Skin of body (tissue), 2 donors: ENCODE data around the gene SNAPC3. TPM values are rescaled to one million over a fixed set of nuclear protein-coding genes. Genes with fewer than 3 reads are reported as not detected.
A peak's percentile ranks its signal among the peaks of the same experiment; 100 is the strongest.
"Not testable (repeated sequence)": the region's sequence is repeated elsewhere in the genome, so short reads cannot be mapped to it uniquely, and the experiment has no call there.

ENCODE experiments used
- DNase-seq: peaks from one replicate; lab custom pipeline; 2025; lab: John Stamatoyannopoulos, UW
- total RNA-seq: library from RNA; depleted of rRNA; stranded (reverse); fragments of >200 nt; gene quantifications from one replicate; pipeline ENCODE4 v1.2.3, GENCODE V29; 2014

The SNAPC3 gene
- total RNA-seq, 1 donor from 2014 or later, result 40.2 TPM

DNA sequence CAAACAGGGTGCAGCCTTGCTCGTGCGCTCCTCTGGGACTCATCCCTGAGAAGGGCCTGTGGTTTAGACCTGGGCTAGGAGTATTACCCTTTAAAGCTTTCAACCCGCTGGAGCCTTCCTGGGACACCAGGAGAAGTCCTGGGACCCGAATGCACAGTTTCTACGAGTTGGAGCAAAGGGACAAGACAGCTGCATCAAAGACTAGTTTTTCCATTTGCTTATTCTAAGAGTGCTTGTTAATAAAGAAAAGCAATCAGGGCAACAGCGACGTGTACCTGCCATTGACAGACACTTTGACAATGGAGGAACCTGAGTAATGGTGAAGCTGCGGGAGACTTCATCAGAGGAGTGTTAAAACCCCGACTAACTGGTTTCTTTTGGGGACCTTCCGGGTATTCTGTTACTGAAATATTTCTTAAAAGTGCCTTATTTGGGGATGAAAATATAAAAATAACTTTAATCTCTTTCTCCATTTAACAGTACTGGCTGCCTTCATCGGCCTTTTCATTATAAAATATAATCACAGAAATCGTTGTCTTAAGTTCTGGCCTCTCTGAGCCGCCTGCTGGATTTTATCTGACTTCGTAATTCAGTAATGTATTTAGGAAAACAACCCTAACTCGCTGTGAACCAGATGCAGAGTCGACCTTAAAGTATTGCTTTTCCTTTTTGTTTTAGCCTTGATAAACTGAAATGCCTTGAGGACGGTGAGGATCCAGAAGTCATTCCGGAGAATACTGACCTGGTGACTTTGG is 732 bp downstream of the SNAPC3 start:
- peak; percentile 30 for DNase-seq

DNA sequence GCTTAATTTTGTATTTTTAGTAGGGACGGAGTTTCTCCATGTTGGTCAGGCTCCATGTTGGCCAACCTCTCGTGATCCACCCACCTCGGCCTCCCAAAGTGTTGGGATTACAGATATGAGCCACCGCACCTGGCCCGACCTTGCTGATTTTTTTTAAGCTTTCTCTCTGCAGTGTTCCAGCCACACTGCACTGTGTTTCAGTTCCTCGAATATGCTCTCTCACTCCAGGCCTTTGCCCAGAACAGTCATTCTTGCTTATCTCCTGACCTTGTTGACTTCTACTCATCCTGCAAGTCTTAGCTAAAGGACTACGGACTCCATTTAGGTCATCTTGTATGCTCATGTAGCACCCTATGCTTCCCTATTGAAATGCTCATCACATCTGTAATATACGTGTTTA is 3.3 kb downstream of the SNAPC3 start:
- no peak for DNase-seq

DNA sequence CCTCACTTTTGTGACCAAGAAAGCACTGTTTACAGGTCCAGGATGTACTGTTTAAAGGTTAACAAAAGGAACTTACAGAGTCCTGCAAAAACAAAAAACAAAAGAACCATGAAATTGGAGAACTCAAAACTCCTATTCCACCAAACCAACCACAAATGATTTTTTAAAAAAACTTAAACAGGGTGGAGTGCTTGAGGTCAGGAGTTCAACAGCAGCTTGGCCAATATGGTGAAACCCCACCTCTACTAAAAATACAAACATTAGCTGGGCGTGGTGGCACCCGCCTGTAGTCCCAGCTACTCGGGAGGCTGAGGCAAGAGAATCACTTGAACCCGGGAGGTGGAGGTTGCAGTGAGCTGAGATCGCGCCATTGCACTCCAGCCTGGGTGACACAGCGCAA is 5.0 kb downstream of the SNAPC3 start:
- not testable (repeated sequence) for DNase-seq

DNA sequence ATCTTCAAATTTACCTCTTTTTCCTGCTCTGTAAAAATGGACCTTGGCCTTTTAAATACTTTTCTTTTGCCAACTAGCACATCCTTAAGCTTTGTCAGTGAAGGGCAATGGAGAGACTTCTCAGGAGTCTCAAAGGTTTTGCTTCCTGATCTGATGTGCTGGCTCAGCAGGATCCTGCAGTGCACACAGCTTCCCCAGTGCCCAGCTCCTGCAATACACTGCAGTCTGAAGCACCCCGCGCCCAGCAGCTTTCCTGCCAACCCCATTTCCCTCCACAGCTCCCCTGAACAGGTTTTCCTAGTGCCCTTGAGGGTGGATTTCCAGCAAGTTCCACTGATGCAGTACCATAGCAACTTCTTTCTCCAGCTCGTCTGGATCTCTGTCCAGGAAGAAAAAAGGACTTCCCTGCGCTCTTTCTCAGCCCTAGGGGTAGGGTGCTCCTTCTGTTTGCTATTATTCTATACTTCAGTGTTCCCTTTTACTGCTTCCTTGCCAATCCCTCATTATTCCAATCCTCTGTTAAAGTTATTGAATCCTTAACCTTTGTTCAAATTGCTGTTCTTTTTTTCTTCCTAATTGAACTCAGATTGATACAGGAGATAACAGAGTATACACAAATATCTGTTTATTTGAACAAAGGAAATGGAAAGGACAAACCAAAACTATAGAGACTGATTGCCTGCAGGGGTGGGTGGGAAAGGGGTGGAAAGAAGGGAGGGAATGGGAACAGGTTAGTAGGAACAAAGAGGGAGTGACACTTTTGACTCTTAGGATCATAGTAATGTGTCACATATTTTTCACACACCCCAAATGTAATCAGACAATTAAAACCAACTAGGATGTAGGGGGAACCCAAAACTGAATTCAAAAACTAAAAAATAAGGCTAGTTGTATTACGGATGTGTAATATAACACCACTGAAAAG is 8.5 kb downstream of the SNAPC3 start:
- no peak for DNase-seq

DNA sequence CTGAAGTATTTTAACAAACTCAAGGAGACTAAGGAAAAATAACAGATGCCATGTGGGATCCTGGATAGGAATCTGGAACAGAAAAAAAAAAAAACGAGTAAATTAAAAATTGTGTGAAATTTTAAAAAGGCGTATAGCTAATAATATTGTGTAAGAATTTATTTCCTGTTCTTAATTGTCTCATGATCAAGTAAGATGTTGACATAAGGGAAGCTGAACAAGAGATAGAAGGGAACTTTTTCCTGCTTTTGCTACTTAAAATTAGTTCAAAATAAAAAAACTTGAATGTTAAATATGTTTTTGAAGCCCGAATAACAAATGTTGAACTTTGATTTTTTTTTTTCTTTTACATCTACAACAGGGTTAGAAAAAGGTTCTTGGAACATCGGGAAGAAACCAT is 10.5 kb downstream of the SNAPC3 start:
- DNase-seq, result no peak

DNA sequence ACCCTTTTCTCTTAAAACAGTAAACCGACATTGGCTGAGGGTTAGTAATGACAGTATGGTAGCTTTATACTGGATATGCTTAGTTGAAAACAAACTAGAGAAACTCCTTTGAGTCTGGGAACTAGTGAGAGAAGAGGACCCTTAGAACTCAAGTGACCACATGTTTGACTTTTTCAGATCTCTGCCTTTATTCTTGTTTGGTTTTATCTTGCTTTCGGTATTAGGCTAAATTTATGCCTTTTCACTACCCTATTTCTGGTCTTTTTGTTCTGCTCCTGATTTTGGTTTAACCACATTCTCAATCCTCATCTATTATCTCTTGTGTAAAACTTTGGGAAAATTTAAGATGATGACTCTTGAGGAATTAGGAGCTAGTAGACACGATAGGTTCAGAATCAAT is 11.0 kb downstream of the SNAPC3 start:
- no peak for DNase-seq

DNA sequence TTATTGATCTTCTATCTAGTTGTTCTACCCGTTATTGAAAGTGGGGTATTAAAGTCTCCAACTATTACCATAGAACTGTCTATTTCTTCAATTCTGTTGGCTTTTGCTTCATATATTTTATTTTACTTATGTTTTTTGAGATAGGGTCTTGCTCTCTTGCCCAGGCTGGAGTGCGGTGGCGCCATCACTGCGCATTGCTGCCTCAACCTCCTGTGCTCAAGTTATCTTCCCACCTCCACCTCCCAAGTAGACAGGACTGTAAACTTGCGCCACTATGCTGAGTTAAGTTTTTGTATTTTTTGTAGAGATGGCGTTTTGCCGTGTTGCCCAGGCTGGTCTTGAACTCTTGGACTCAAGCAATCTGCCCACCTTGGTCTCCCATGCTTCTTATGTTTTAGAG is 16.2 kb downstream of the SNAPC3 start:
- DNase-seq, result no peak

DNA sequence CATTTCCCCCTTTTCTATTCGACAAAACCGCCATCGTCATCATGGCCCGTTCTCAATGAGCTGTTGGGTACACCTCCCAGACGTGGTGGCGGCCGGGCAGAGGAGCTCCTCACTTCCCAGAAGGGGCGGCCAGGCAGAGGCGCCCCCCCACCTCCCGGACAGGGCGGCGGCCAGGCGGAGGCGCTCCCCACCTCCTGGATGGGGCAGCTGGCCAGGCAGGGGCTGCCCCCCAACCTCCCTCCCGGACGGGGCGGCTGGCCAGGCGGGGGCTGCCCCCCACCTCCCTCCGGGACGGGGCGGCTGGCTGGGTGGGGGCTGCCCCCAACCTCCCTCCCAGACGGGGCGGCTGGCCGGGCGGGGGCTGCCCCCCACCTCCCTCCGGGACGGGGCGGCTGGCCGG is 19.2 kb downstream of the SNAPC3 start:
- DNase-seq, result not testable (repeated sequence)

DNA sequence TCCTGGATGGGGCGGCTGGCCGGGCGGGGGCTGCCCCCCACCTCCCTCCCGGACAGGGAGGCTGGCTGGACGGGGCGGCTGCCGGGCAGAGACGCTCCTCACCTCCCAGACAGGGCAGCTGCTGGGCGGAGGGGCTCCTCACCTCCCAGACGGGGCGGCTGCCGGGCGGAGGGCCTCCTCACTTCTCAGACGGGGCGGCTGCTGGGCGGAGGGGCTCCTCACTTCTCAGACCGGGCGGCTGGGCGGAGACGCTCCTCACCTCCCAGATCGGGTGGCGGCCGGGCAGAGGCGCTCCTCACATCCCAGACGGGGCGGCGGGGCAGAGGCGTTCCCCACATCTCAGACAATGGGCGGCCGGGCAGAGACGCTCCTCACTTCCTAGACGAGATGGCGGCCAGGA is 19.6 kb downstream of the SNAPC3 start:
- DNase-seq, result not testable (repeated sequence)

DNA sequence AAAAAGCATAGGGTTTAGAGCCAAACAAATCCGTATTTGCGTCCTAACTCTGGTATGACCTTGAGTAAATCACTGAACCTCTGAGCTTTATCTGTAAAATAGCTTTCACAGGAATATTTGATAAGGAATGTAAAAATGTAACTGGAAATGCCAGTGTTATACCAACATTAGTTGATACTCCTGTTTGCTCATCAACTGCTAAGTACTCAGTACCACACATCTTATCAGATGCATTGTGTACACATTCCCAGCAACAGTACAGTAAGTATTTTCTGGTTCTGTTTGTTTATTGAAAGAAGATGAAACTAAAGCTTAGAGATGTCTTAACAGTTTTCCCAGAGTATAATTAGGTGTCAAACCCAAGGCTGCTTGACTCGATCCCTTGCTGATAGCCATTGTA is 21.5 kb downstream of the SNAPC3 start:
- no peak for DNase-seq

DNA sequence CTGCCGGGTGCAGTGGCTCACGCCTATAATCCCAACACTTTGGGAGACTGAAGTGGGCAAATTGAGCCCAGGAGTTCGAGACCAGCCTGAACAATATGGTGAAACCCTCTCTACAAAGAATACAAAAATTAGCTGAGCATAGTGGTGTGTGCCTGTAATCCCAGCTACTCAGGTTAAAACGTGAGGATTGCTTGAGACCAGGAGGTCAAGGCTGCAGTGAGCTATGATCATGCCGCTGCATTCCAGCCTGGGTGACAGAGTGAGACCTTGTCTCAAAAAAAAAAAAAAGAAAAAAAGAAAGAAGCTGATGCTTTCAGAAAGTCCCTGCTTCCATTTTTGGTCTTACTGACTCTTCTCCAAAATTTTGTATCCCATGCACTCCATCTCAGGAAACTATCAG is 31.3 kb downstream of the SNAPC3 start:
- DNase-seq, result no peak

DNA sequence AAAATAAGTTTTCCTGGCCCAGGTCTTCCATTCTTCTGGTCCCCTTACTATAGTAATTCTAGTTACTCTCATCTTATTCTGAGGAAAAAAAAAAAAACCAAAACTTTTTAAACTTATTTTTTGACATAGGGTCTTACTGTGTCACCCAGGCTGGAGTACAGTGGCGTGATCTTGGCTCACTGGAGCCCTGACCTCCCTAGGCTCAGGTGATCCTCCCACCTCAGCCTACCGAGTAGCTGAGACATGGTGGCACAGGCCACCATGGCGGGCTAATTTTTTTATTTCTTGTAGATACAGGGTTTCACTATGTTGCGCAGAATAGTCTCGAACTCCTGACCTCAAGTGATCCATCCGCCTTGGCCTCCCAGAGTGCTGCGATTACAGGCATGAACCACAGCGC is 38.4 kb downstream of the SNAPC3 start:
- no peak for DNase-seq

DNA sequence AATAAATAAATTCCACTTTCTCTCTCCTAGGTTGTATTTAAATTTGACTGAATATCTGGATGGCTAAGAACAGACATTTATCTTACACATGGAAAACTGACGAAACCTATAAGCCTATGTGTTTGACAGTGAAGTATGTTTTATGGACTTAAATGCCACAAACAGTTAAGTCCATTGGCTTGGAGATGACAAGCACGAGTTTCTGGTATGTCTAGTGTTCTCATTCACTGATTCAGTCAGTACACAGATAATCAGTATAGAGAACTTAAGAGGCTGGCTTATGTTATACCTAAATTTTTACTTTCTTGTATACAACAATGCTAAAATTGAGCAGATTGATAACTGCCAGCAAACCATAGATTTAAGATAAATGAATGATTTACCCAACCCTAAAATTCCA is 38.9 kb downstream of the SNAPC3 start:
- DNase-seq, result no peak

DNA sequence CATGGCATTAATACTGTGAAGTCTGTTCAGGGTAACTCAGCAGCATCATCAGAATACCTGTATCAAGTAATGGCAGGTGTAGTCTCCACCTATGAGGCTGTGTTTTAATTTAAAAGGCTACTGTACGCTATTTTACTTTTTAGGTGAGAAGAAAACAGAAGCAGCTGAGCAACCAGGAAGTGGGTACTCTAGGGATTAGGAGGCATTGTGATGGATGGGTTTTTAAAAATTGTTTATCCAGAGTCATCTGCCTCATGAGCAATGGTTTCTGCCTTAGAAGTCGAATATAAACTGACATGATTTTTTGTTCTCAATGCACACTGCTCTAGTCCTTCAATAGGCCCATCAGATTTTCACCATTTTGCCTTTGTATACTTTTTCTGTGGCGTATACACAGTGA is 45.5 kb downstream of the SNAPC3 start:
- no peak for DNase-seq

DNA sequence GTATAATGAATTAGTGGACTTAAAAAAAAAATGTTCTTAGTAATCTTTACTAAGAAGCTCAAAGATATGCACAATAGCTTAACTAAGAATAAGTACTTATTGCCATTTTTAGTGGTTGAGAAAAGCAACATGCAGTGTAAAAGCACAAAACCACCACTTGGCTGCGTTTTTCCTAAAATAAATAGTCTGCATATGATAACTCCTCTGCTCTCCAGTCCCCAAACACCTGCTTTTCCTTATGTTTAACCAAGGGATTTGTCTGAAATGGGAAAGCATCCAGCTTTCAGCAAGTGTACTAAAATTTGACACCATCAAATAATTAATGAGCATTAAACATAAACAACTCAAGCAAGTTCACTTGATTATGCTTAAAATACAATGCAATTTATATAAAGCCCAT is 46.7 kb downstream of the SNAPC3 start:
- DNase-seq, result no peak

DNA sequence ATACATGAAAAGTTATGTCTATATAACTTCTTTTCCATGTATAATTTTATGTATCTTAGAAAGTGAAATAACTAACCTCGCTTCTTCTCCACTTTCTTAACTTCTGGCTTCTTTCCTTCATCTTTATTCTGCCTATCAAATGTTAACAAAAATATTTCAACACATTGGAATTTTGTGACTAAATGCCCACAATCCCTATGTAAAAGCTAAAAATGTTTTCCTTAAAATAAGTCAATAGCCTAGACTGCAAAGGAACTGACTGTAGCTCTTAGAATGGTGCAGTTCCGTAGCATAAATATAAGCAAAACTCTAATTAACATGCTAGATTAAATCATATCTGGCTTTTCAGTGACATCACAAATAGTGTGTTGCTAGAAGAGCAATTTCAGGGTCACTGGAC is 47.2 kb downstream of the SNAPC3 start:
- DNase-seq, result no peak

DNA sequence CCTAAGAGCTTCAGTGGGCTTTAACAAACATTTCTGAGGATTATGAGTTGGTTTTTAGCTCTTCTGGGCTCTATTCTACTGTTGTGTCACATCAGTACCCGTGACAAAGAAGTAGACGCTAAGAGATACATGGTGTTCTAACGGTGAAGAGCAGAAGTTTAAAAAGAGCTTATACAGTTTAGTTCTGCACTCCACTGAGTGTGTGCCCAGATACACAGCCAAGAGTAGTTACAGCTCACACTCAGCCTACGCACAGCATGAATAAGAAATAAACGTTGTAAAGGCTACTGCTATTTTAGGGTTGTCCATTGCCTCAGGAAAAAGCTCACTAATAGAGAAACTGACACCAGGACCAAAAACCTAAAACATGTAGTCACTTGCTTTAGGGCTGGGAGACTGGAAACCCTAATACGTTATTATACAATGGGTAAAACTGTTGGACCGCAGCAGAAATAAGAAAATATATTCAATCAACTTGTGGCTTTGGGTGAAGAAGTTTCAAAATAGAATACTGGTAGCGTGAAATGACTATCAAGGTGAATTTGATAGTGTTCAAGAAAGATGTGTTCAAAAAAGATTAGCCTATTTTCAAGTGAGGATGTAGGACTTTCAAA is 53.4 kb downstream of the SNAPC3 start:
- DNase-seq, result no peak

DNA sequence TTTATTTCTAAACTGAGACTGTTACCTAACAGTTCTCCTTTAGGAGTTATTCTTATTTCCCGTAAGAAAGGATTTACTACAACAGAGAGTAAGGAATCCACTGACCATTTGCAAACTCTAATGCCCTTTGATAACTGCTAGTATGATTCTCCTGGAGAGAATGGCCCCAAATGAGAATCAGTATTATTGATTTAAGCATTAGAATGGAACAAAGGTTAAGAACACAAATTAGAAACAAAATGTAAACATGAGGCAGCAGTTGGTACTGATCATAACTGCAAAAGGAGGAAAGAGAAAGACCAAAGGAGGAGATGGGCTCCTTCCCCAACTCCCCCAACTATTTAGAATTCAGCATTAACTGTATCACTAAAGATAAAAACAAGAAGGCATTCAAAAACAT is 57.4 kb downstream of the SNAPC3 start:
- no peak for DNase-seq

DNA sequence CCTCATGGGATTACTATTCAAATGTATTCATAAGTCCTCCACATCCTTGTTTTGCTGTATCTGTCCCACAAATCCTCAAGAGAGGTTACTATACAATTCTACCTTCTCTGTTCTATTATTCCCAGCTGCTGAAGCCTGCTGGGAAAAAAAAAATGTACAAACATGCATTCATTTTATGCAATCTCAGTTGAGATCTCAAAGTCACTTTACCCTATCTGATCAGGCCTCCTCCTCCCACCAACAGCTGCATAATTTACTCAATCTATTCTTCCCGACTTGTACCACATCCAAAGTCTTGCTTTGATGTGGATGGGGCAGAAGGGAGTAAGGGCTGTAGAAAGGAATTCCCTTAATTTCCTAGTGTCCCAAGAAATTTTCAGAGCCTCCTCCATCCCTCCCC is 59.5 kb downstream of the SNAPC3 start:
- no peak for DNase-seq

DNA sequence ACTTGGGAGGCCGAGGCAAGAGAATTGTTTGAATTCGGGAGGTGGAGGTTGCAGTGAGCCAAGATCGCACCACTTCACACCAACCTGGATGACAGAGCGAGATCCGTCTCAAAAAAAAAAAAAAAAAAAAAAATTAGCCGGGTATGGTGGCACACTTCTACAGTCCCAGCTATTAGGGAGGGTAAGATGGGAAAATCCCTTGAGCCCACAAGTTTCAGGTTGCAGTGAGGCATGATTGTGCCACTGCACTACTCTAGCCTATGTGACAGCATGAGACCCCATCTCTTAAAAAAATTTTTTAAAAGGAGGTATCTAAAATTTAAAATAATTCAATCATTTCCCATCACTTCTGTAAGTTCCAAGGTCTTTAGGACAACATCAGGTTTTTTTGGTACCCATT is 62.1 kb downstream of the SNAPC3 start:
- no peak for DNase-seq

DNA sequence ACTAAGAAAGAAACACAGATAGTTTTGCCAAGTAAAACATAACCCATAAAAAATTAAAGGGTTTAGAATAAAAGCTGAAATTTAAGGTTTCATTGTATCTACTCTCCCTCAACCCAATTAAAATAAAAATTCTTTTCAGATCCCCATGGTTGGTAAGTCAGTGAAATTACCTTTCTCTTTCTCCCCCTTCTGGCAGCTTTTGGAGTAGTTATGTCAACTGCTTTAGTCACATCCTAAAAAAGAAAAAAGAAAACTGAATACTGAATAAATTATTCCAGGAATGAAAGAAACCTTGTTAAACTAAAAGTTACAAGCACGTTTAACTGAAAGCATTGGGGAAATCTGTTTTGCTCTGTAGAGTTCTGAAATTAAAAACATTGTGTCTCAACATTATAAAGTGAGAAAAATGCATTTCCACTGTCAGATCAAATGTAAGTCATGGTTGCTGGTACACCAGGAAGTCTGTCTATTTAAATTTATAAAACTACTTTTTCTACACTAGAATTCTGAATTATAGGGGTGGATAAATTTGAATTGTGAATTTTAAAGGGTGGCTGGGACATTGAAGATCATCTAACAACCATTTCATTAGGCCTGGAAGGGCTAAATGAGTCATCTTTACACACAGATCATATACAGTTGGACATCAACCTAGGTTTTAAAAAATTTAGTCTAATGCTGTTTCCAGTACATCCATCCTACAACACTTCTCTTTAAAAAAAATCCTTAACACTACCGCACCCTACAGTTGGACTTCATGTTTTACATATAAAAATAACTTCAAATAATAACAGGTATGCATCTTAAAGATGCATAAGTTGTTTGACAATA is 63.4 kb downstream of the SNAPC3 start:
- DNase-seq, result no peak
